Fibroblast of pulmonary artery (primary cell): ENCODE measurements around the gene TRIM65.

Source experiments
- DNase-seq: peaks from one replicate; pipeline ENCODE4 v3.0.0-alpha.2; 2010; ENCODE audit warnings: low read depth
- H3K4me3 ChIP-seq: replicated peaks from 2 replicates; pipeline ENCODE4 v1.5.1; 2011; ENCODE audit warnings: low read depth, mild to moderate bottlenecking, control low read depth, low read length, moderate library complexity
- CTCF ChIP-seq: IDR thresholded peaks from 2 replicates; pipeline ENCODE4 v1.5.1; 2011; ENCODE audit warnings: mild to moderate bottlenecking, control low read depth, low read length, inconsistent platforms; ENCODE audit errors: missing control alignments

The TRIM65 gene

GRCh38 chr17:75925103-75925502 lies 28.4 kb upstream of the TRIM65 start:
- TF ChIP-seq CTCF = no peak
- no peak for DNase-seq
- H3K4me3 ChIP-seq = no peak overlapping the region

GRCh38 chr17:75922963-75923874 lies 26.5 kb upstream of the TRIM65 start:
- no peak for DNase-seq
- TF ChIP-seq CTCF = no peak
- no peak overlapping the region for H3K4me3 ChIP-seq

- no peak for TF ChIP-seq CTCF
- no peak overlapping the region for H3K4me3 ChIP-seq
- DNase-seq = no peak
Measured at GRCh38 chr17:75922173-75922961, 25.6 kb upstream of the TRIM65 start.

GRCh38 chr17:75921596-75921995 lies 24.8 kb upstream of the TRIM65 start:
- TF ChIP-seq CTCF = no peak
- no peak overlapping the region for H3K4me3 ChIP-seq
- no peak for DNase-seq

GRCh38 chr17:75920045-75920560 lies 23.4 kb upstream of the TRIM65 start:
- H3K4me3 ChIP-seq = no peak overlapping the region
- DNase-seq = no peak
- no peak for TF ChIP-seq CTCF

- DNase-seq = no peak
- no peak overlapping the region for H3K4me3 ChIP-seq
- no peak for TF ChIP-seq CTCF
Measured at GRCh38 chr17:75919611-75920010, 22.9 kb upstream of the TRIM65 start.
